CD4-positive, CD25-positive, alpha-beta regulatory T cell (primary cell): ENCODE results near the gene ADD1. TPM values are rescaled to one million over a fixed set of nuclear protein-coding genes. Genes with fewer than 3 reads are reported as not detected.

Source experiments
- ATAC-seq, 2 donors: fragments of 150-1000 bp; cut with Tn5 transposase; one replicate each; pipeline ENCODE4 v1.10.0; 2021; ENCODE audit warnings: low read depth in 2 of 2, moderate number of reproducible peaks in 2 of 2, moderate library complexity in 1 of 2
- DNase-seq, 3 donors: peaks; one replicate each; pipeline versions ENCODE4 v3.0.0 to v3.0.0-alpha.2; 2012 to 2022; ENCODE audit warnings: mixed read lengths in 1 of 3
- H3K27ac ChIP-seq: one replicate; pipeline ENCODE4 v1.7.0; 2013; ENCODE audit warnings: mild to moderate bottlenecking, low read length; ENCODE audit not compliant: insufficient read depth, poor library complexity, severe bottlenecking
- H3K27me3 ChIP-seq: one replicate; pipeline ENCODE4 v1.7.0; 2013; ENCODE audit warnings: low read length; ENCODE audit not compliant: control insufficient read depth, insufficient read depth
- H3K36me3 ChIP-seq: one replicate; pipeline ENCODE4 v1.7.0; 2013; ENCODE audit warnings: mild to moderate bottlenecking, low read length, moderate library complexity; ENCODE audit not compliant: control insufficient read depth, insufficient read depth
- H3K4me1 ChIP-seq: 2 replicates; pipeline ENCODE4 v1.7.0; 2013; ENCODE audit warnings: mild to moderate bottlenecking, low read length; ENCODE audit not compliant: insufficient read depth, control insufficient read depth, poor library complexity, severe bottlenecking
- H3K4me3 ChIP-seq: one replicate; pipeline ENCODE4 v1.7.0; 2013; ENCODE audit warnings: low read depth, mild to moderate bottlenecking, low read length, moderate library complexity
- H3K9me3 ChIP-seq, 2 experiments: 1 replicate in 1 of 2; 2 replicates in 1 of 2; pipeline ENCODE4 v1.7.0; 2013; ENCODE audit warnings: low read length in 2 of 2, mild to moderate bottlenecking in 1 of 2, moderate library complexity in 1 of 2; ENCODE audit not compliant: control insufficient read depth in 2 of 2
- H3K27ac Mint-ChIP-seq, 3 donors: one replicate each; pipeline ENCODE4 v1.8.0; 2020 to 2022; ENCODE audit warnings: mild to moderate bottlenecking in 3 of 3, mixed read lengths in 3 of 3, moderate library complexity in 2 of 3
- H3K27me3 Mint-ChIP-seq: one replicate; pipeline ENCODE4 v1.8.0; 2022; ENCODE audit warnings: mild to moderate bottlenecking, mixed read lengths
- H3K36me3 Mint-ChIP-seq: one replicate; pipeline ENCODE4 v1.8.0; 2020; ENCODE audit warnings: mixed read lengths
- H3K4me1 Mint-ChIP-seq, 4 donors: one replicate each; pipeline ENCODE4 v1.8.0; 2020 to 2022; ENCODE audit warnings: mixed read lengths in 4 of 4, mild to moderate bottlenecking in 1 of 4
- H3K4me3 Mint-ChIP-seq, 4 donors: one replicate each; pipeline ENCODE4 v1.8.0; 2020 to 2022; ENCODE audit warnings: mild to moderate bottlenecking in 4 of 4, mixed read lengths in 4 of 4, moderate library complexity in 3 of 4
- H3K9me3 Mint-ChIP-seq, 7 donors: one replicate each; pipeline ENCODE4 v1.8.0; 2020 to 2022; ENCODE audit warnings: mixed read lengths in 7 of 7, mild to moderate bottlenecking in 3 of 7, moderate library complexity in 2 of 7
- polyA plus RNA-seq, 4 donors: library from polyadenylated mRNA; unstranded; fragments of 300-500 nt; fragmentation: Illumina TruSeq; gene quantifications; one replicate each; pipeline ENCODE4 v1.2.3, GENCODE V29; 2021
- total RNA-seq: library from RNA; stranded (reverse); gene quantifications from one replicate; pipeline ENCODE4 v1.2.3, GENCODE V29; 2022

Gene ADD1
- total and polyA plus RNA-seq, 5 donors from 2014 or later = 142 to 242 (median 146) TPM

- H3K36me3 ChIP-seq = peaks cover 23% of the 10 kb centered on the region
- Mint-ChIP-seq H3K27me3 (no peaks in the 10 kb centered on the region), H3K4me3 (no peak overlapping the region), H3K27ac (peak overlapping the region; percentile 25 to 74 (median 52)), H3K9me3 (no peaks in the 10 kb centered on the region), H3K4me1 (peaks cover 0 to 47% (median 10%) of the 10 kb centered on the region in 4 donors), H3K36me3 (peaks cover 8% of the 10 kb centered on the region)
- H3K4me1 ChIP-seq = peaks cover 42% of the 10 kb centered on the region
- H3K9me3 ChIP-seq = no peaks in the 10 kb centered on the region
- H3K27ac ChIP-seq = no peak overlapping the region
- H3K4me3 ChIP-seq = no peak overlapping the region
- ATAC-seq = no peak
- DNase-seq = no peak
- no peaks in the 10 kb centered on the region for H3K27me3 ChIP-seq
Observed at GRCh38 chr4:2832981-2833670, 10.5 kb upstream of the ADD1 start.

- peak overlapping the region in 2 of 3 donors; percentile 25 to 52 for H3K27ac Mint-ChIP-seq
- peaks cover 21% of the 10 kb centered on the region for H3K36me3 ChIP-seq
- H3K27me3 Mint-ChIP-seq = no peaks in the 10 kb centered on the region
- H3K4me1 Mint-ChIP-seq = peaks cover 0 to 48% (median 14%) of the 10 kb centered on the region in 4 donors
- no peaks in the 10 kb centered on the region for H3K27me3 ChIP-seq
- peaks cover 48% of the 10 kb centered on the region for H3K4me1 ChIP-seq
- DNase-seq = no peak
- no peaks in the 10 kb centered on the region for H3K9me3 ChIP-seq
- no peak overlapping the region for H3K27ac ChIP-seq
- H3K9me3 Mint-ChIP-seq = no peaks in the 10 kb centered on the region
- no peak for ATAC-seq
- no peak overlapping the region for H3K4me3 Mint-ChIP-seq
- H3K4me3 ChIP-seq = no peak overlapping the region
- H3K36me3 Mint-ChIP-seq = peaks cover 8% of the 10 kb centered on the region
Observed at GRCh38 chr4:2833671-2834000, 10.0 kb upstream of the ADD1 start.

GRCh38 chr4:2834001-2834921 lies 9.4 kb upstream of the ADD1 start:
- H3K4me1 ChIP-seq = peaks cover 54% of the 10 kb centered on the region
- H3K4me3 Mint-ChIP-seq = peak overlapping the region in 2 of 4 donors; percentile 56 to 66
- H3K4me1 Mint-ChIP-seq = peaks cover 0 to 49% (median 17%) of the 10 kb centered on the region in 4 donors
- ATAC-seq (no peak), DNase-seq (no peak)
- H3K36me3 Mint-ChIP-seq = peaks cover 4% of the 10 kb centered on the region
- no peaks in the 10 kb centered on the region for H3K9me3 Mint-ChIP-seq
- peak overlapping the region; percentile 87 for H3K27ac ChIP-seq
- no peaks in the 10 kb centered on the region for H3K27me3 Mint-ChIP-seq
- peak overlapping the region; percentile 26 to 89 (median 79) for H3K27ac Mint-ChIP-seq
- H3K36me3 ChIP-seq = peaks cover 17% of the 10 kb centered on the region
- H3K4me3 ChIP-seq = no peak overlapping the region
- H3K27me3 ChIP-seq = no peaks in the 10 kb centered on the region
- H3K9me3 ChIP-seq = no peaks in the 10 kb centered on the region

- peaks cover 57% of the 10 kb centered on the region for H3K4me1 ChIP-seq
- no peaks in the 10 kb centered on the region for H3K9me3 ChIP-seq
- peak overlapping the region; percentile 21 for H3K4me3 ChIP-seq
- H3K4me1 Mint-ChIP-seq = peaks cover 5 to 59% (median 21%) of the 10 kb centered on the region in 4 donors
- peaks cover 12% of the 10 kb centered on the region for H3K36me3 ChIP-seq
- DNase-seq (no peak), ATAC-seq (no peak)
- H3K27me3 ChIP-seq = no peaks in the 10 kb centered on the region
- H3K27ac ChIP-seq = peak overlapping the region; percentile 87
- peaks cover 4% of the 10 kb centered on the region for H3K36me3 Mint-ChIP-seq
- peaks cover 0 to 3% (median 0%) of the 10 kb centered on the region in 7 donors for H3K9me3 Mint-ChIP-seq
- peak overlapping the region; percentile 79 to 92 (median 89) for H3K27ac Mint-ChIP-seq
- peak overlapping the region in 3 of 4 donors; percentile 33 to 56 (median 53) for H3K4me3 Mint-ChIP-seq
- H3K27me3 Mint-ChIP-seq = no peaks in the 10 kb centered on the region
Observed at GRCh38 chr4:2835978-2836377, 7.7 kb upstream of the ADD1 start.

GRCh38 chr4:2836391-2836859 lies 7.2 kb upstream of the ADD1 start:
- H3K4me3 ChIP-seq = peak overlapping the region; percentile 21
- peak overlapping the region in 2 of 3 donors; percentile 55 to 92 for H3K27ac Mint-ChIP-seq
- H3K36me3 ChIP-seq = peaks cover 8% of the 10 kb centered on the region
- no peaks in the 10 kb centered on the region for H3K27me3 Mint-ChIP-seq
- no peaks in the 10 kb centered on the region for H3K9me3 ChIP-seq
- ATAC-seq (no peak), DNase-seq (no peak)
- H3K36me3 Mint-ChIP-seq = peaks cover 4% of the 10 kb centered on the region
- H3K9me3 Mint-ChIP-seq = peaks cover 0 to 3% (median 0%) of the 10 kb centered on the region in 7 donors
- peaks cover 5 to 61% (median 21%) of the 10 kb centered on the region in 4 donors for H3K4me1 Mint-ChIP-seq
- H3K4me1 ChIP-seq = peaks cover 57% of the 10 kb centered on the region
- no peaks in the 10 kb centered on the region for H3K27me3 ChIP-seq
- peak overlapping the region in 3 of 4 donors; percentile 33 to 56 (median 53) for H3K4me3 Mint-ChIP-seq
- peak overlapping the region; percentile 87 for H3K27ac ChIP-seq

GRCh38 chr4:2837110-2837903 lies 6.3 kb upstream of the ADD1 start:
- Histone ChIP-seq H3K4me3 (peak overlapping the region; percentile 86), H3K9me3 (no peaks in the 10 kb centered on the region), H3K36me3 (peaks cover under 1% of the 10 kb centered on the region), H3K4me1 (peaks cover 57% of the 10 kb centered on the region), H3K27me3 (no peaks in the 10 kb centered on the region), H3K27ac (peak overlapping the region; percentile 87)
- peaks cover 7% of the 10 kb centered on the region for H3K36me3 Mint-ChIP-seq
- peak overlapping the region; percentile 92 to 93 (median 93) for H3K27ac Mint-ChIP-seq
- no peak for ATAC-seq
- no peaks in the 10 kb centered on the region for H3K27me3 Mint-ChIP-seq
- no peak for DNase-seq
- H3K4me3 Mint-ChIP-seq = peak overlapping the region; percentile 75 to 89 (median 81)
- H3K9me3 Mint-ChIP-seq = peaks cover 0 to 3% (median 0%) of the 10 kb centered on the region in 7 donors
- peaks cover 5 to 65% (median 25%) of the 10 kb centered on the region in 4 donors for H3K4me1 Mint-ChIP-seq

GRCh38 chr4:2837904-2838496 lies 5.6 kb upstream of the ADD1 start:
- no peaks in the 10 kb centered on the region for H3K36me3 ChIP-seq
- Mint-ChIP-seq H3K4me3 (peak overlapping the region; percentile 75 to 89 (median 81)), H3K9me3 (peaks cover 0 to 3% (median 0%) of the 10 kb centered on the region in 7 donors), H3K36me3 (peaks cover 7% of the 10 kb centered on the region), H3K27me3 (no peaks in the 10 kb centered on the region), H3K27ac (peak overlapping the region; percentile 92 to 93 (median 93)), H3K4me1 (peaks cover 5 to 72% (median 29%) of the 10 kb centered on the region in 4 donors)
- H3K4me3 ChIP-seq = peak overlapping the region; percentile 86
- H3K27me3 ChIP-seq = no peaks in the 10 kb centered on the region
- peaks cover 62% of the 10 kb centered on the region for H3K4me1 ChIP-seq
- DNase-seq = peak; percentile 62 to 95 (median 83)
- H3K27ac ChIP-seq = peak overlapping the region; percentile 87
- ATAC-seq = peak; percentile 98
- H3K9me3 ChIP-seq = no peaks in the 10 kb centered on the region
